NCI-H187 treated with DMSO at 0.1 percent for 48 hours (cell line): Measurements from ENCODE around the gene KRTAP4-12.
"Not testable (repeated sequence)": the region's sequence is repeated elsewhere in the genome, so short reads cannot be mapped to it uniquely, and the experiment has no call there.

Experiments used
- DNase-seq: peaks from one replicate; lab custom pipeline; 2025; lab: John Stamatoyannopoulos, UW

KRTAP4-12 gene

DNA sequence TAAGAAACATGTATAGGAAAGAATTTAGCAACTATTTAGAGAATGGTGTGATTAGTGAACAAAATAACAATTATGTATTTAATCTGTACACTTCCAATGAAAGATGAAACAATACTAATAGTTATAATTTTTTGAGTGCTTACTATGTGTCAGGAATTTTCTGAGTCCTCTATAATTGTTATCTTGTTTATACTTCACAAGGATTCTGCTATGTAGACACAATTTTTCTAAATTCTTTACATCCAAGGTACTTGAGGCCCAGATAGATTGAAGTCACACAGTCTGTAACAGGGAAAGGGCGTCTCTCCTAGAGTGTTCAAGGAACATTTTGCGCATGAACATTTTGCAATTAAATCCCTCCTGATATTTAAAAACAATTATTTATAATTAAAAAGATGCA is 1.1 kb upstream of the KRTAP4-12 start:
- DNase-seq, result no peak

DNA sequence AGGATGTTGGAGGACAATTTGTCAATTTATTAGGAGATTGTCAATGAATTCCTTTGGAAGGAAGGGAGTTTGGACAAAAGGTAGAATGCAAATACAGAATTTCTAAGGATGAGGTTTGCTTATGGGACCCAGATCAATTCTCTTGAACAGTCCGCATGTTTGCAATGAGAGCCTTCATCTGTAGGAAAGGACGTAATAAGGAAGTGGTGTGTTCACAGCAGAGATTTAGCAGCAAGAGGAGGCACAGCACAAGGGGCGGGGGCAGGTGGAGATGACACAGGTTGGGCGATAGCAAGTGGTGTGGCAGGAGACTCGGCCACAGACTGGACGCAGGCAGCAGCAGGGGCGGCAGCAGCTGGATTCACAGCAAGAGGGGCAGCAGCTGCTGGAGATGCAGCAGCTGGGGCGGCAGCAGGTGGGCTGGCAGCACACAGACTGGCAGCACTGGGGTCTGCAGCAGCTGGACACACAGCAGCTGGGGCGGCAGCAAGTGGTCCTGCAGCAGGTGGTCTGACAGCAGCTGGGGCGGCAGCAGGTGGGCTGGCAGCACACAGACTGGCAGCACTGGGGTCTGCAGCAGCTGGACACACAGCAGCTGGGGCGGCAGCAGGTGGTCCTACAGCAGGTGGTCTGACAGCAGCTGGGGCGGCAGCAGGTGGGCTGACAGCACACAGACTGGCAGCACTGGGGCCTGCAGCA is 541 bp downstream of the KRTAP4-12 start:
- not testable (repeated sequence) for DNase-seq

DNA sequence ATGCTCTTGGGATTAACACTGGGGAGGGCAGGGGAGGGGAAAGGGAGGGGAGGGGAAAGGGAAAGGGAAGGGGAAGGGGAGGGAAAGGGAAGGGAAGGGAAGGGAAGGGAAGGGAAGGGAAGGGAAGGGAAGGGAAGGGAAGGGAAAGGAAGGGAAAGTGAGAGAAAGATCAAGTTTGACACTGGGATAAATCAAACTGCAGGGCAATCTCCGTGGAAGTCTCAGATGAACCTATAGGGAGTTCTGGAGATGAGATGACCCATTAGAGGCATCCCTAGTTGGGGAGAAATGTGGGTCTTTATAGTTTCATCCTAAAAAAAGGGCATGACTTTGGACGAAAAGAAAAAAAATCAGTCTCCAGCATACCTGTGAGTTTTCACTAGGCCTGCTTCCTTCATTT is 2.2 kb downstream of the KRTAP4-12 start:
- no peak for DNase-seq

DNA sequence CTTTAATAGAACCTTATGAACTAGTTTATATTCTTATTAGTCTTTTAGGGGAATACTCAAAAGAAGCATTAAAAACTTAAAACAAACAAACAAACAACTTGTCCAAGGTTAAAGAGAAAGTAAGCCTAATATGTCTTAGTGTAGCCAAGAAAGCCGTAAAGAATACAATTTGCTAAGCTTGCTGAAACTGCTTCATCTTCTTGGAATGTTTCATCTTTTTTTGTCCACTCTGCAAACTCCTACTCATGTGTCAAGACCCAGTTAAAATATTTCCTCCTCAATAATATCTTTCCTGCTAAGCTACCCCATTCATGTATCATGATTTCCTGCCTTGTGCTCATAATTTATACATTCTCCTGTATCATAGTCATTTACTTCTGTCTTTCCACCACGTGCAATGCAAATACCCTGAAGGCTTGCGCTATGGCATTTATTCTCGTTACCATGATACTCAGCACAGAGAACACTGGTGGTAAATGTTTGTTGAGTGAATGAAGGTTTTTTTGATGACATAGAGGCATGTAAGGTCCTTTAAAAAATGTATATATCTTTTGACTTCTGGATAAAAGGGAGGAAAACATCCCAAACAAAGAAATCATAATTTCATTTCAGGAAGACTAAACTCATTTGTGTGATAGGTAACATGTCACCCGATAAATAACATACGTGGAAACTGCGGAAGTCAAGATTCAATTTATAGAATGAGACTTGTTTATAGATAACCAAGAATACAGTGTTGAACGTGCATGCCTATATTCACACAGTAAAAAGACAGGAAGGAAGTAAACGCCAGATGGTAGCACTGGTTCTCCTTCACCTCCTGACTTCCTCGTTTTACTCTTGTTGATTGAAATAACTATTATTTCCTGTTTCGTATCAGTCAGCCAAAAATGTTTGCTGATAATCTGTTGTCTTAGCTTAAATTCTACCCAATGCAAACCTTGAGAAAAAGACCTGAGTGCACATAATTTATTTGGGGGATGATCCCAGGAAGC is 4.0 kb downstream of the KRTAP4-12 start:
- DNase-seq, result not testable (repeated sequence)

DNA sequence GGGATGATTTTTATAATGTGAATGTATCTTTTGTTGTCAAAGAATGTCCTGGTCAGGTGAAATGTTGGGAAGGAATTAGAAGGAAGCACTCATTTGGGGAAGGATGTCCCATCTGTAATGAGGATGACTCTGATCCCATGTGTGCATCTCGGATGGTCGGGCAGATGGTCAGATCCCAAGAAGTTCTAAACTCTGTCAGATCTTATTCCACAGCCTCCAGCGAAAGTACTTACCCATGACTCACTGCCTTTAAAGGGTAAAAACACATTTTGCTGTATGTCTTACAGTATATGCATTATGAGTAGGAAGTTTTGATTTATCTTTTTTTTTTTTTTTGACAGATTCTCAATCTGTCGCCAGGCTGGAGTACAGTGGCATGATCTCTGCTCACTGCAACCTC is 5.3 kb downstream of the KRTAP4-12 start:
- no peak for DNase-seq

DNA sequence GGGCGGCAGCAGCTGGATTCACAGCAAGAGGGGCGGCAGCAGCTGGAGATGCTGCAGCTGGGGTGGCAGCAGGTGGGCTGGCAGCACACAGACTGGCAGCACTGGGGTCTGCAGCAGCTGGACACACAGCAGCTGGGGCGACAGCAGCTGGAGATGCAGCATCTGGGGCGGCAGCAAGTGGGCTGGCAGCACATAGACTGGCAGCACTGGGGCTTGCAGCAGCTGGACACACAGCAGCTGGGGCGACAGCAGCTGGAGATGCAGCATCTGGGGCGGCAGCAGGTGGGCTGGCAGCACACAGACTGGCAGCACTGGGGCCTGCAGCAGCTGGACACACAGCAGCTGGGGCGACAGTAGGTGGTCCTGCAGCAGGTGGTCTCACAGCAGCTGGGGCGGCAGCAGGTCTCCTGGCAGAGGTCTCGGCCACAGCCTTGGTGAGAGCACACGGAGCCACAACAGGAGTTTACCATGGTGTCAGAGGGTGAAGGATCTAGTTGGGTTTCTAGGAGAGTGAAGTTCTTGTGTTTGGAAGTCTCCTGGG is 6.1 kb downstream of the KRTAP4-12 start, which contains the start of gene KRTAP4-11:
KRTAP4-11 (minus strand) TSS at position 528 of the 541 bp plus-strand sequence; CDS start at position 470, 58 bp downstream.
- DNase-seq, result not testable (repeated sequence)

DNA sequence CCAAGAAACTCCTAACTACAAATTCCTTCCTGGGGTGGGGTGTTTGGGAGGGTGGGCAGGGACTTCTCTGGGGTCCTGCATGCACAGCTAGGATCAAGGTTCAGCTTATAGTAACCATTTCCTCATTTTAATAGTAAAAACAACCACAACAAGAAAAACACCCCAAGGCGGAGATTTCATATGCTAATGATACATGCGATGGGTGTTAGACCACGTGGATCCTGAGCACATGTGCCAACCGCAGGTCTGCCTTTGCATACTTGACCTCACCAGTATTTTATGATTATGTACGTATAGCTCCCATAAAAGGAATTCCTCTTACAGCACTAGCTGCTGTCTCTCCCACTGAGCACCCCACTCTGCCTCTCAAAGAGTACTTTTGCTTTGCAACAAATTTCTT is 7.7 kb downstream of the KRTAP4-12 start:
- no peak for DNase-seq

DNA sequence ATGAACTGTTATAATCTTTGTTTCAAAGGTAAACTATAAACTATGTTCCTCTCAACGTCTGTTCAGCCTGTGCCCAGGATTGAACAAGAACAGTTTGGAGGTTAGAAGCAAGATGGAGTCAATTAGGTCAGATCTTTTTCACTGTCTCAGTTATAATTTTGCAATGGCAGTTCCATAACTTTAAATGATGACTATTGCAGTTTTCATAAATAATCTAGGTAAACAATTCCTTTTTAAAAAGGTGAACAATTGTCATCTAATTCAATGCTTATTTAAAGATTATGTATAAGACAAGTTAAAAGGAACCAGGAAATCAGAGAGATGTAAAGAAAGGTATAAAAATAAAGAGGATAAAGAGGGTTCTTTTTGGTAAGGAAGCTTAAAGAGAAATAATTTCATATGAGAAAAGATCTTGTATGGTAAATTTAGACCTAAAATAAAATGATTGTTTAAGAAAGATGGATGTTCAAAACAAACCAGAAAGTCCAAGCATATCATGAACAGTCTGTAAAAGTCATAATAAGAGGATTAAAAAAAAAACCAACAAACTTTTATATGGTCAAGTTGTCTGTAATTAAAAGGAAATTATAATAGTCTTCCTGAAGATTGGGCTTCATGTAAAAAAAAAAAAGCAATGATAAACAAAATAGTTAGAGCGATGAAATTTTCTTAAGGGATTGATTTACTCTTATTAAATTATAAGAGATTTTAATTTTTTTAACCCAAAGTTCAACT is 12.7 kb downstream of the KRTAP4-12 start:
- DNase-seq, result no peak

DNA sequence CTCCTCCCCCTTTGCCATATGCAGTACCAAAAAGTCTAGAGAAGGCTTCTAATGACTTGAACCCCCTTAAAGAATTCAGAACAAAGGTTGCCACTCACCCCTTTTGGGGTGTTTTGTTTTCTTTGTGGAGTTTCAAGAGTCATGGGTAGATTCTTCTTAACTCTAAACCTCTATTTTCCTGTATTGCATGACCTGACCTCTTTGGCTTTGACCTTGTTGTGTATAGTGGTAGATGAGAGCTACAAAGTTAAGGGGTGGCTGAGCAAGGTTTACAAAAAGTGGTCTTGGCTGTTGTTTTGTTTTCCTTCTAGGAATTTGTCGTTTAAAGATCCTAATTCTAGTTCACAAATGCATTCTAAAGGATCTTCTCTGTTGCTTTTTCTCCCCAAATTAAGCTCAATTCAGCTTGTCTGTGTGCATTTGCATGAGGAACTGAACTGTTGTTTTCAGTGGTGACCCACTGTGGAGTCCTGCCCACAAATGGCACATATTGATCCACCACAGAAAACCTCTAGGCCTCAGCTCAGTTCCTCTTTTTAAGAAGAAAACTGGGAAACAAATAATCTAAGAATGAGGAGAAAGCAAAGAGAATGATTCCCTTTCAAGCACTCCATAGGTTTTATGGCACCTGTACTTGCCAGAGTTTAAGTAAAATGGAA is 15.1 kb downstream of the KRTAP4-12 start:
- DNase-seq, result not testable (repeated sequence)

DNA sequence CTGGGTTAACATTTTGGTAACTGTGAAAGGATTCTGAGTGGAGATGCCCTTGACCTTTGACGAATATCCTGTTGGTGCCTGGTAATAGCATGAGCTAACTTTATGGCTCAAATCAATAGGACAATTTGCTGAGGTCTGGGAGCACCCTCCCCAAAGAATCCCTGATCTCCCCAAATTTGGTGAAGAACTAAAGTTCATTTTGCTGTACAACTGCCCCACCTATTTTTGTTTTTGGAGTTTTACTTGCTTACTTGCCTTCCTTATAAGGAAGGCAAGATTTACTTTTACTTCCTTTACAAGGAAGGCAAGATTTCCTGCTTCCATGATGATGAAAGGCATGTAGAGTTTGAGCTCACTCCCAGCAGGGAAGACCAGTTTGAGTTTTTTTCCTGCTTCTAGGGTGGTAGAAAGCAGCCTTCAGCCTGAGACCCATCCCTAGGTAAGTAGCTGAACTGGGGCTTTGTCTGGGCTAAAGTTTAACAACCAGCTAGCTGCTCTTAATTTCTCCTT is 16.0 kb downstream of the KRTAP4-12 start:
- DNase-seq, result no peak

DNA sequence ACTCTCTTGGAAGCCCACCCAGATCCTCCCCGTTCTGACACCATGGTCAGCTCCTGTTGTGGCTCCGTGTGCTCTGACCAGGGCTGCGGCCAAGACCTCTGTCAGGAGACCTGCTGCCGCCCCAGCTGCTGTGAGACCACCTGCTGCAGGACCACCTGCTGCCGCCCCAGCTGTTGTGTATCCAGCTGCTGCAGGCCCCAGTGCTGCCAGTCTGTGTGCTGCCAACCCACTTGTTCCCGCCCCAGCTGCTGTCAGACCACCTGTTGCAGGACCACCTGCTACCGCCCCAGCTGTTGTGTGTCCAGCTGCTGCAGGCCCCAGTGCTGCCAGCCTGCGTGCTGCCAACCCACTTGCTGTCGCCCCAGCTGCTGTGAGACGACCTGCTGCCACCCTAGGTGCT is 18.6 kb downstream of the KRTAP4-12 start, which contains the start of gene KRTAP4-9:
KRTAP4-9 (plus strand) TSS at position 43 of the 400 bp plus-strand sequence; CDS start at position 43, 0 bp downstream.
- not testable (repeated sequence) for DNase-seq

DNA sequence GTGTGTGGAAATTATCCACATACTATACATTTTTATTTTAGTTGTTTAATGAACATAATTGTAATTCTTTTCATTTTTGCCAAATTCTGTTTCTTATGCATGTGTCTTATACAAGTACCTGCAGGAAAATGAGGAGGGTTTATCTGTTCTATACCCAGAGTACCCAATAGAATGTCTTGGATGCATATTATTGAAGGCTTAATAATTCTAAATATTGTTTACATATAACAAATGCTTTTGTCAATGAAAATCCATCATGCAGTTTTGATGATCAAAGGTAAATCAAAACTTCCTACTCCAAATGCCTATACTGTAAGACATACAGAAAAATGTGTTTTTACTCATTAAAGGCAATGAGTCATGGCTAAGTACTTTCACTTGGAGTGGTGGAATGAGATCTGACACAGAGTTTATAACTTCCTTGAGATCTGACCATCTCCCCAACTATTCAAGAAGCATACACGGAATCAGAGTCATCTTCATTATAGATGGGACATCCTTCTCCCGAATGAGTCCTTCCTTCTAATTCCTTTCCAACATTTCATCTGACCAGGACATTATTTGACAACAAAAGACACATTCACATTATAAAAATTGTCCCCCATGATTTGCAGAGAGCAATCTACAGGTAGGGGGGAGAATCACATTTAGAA is 19.5 kb downstream of the KRTAP4-12 start:
- not testable (repeated sequence) for DNase-seq

DNA sequence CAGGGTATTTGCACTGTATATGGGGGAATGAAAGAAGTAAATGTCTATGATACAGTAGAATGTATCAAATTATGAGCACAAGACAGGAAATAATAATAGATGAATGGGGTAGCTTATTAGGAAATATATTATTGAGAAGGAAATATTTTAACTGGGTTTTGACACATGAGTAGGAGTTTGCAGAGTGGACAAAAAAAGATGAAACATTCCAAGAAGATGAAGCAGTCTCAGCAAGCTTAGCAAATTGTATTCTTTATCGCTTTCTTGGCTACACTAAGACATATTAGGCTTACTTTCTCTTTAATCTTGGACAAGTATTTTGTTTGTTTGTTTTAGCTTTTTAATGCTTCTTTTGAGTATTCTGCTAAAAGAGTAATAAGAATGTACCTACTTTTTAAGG is 20.1 kb downstream of the KRTAP4-12 start:
- DNase-seq, result no peak

DNA sequence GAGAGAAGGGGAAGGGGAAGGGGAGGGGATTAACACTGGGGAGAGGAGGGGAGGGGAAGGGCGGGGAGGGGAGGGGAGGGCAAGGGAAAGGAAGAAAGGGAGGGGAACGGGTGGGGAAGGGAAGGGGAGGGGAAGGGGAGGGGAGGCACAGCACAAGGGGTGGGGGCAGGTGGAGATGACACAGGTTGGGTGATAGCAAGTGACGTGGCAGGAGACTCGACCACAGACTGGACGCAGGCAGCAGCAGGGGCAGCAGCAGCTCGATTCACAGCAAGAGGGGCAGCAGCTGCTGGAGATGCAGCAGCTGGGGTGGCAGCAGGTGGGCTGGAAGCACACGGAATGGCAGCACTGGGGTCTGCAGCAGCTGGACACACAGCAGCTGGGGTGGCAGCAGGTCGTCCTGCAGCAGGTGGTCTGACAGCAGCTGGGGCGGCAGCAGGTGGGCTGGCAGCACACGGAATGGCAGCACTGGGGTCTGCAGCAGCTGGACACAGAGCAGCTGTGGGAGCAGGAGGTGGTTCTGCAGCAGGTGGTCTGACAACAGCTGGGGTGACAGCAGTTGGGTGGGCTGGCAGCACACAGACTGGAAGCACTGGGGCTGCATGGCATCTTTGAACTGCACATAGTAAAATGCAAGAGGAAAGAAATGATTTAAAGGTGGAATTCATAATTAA is 22.3 kb downstream of the KRTAP4-12 start, which contains the start of gene KRTAP4-16:
KRTAP4-16 (minus strand) TSS at position 624 of the 674 bp plus-strand sequence; CDS start at position 624, 0 bp downstream.
- DNase-seq, result no peak

DNA sequence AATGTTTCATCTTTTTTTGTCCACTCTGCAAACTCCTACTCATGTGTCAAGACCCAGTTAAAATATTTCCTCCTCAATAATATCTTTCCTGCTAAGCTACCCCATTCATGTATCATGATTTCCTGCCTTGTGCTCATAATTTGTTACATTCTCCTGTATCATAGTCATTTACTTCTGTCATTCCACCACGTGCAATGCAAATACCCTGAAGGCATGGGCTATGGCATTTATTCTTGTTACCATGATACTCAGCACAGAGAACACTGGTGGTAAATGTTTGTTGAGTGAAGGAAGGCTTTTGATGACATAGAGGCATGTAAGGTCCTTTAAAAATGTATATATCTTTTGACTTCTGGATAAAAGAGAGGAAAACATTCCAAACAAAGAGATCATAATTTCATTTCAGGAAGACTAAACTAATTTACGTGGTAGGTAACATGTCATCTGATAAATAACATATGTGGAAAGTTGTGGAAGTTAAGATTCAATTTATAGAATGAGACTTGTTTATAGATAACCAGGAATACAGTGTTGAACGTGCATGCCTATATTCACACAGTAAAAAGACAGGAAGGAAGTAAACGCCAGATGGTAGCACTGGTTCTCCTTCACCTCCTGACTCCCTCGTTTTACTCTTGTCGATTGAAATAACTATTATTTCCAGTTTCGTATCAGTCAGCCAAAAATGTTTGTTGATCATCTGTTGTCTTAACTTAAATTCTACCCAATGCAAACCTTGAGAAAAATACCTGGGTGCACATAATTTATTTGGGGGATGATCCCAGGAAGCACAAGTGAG is 24.1 kb downstream of the KRTAP4-12 start:
- not testable (repeated sequence) for DNase-seq

DNA sequence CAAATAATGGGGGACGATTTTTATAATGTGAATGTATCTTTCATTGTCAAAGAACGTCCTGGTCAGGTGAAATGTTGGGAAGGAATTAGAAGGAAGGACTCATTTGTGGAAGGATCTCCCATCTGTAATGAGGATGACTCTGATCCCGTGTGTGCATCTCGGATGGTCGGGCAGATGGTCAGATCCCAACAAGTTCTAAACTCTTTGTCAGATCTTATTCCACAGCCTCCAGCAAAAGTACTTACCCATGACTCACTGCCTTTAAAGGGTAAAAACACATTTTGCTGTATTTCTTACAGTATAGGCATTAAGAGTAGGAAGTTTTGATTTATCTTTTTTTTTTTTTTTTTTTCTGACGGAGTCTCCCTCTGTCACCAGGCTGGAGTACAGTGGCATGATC is 25.5 kb downstream of the KRTAP4-12 start:
- DNase-seq, result no peak

DNA sequence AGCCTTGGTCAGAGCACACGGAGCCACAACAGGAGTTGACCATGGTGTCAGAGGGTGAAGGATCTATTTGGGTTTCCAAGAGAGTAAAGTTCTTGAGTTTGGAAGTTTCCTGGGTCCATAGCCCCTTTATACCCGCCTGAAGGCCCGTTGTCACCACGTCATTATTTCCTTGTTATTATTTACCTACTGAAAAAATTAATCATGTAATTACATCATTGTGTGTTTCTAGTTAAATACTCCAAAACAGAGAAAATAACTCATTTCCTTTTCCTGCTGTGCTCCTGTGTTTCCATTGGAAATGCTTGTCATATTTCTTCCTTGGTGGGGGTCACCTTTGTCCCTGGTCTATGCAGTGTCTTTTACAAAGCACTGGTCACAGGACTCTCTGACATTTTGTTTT is 25.9 kb downstream of the KRTAP4-12 start, which contains the start of gene KRTAP4-8:
KRTAP4-8 (minus strand) TSS at position 101 of the 400 bp plus-strand sequence; CDS start at position 43, 58 bp downstream.
- no peak for DNase-seq

DNA sequence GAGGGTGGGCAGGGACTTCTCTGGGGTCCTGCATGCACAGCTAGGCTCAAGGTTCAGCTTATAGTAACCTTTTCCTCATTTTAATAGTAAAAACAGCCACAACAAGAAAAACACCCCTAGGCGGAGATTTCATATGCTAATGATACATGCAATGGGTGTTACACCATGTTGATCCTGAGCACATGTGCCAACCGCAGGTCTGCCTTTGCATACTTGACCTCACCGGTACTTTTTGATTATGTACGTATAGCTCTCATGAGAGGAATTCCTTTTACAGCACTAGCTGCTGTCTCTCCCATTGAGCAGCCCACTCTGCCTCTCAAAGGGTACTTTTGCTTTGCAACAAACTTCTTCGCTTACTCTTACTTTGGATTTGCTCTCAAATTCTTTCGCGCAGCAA is 27.9 kb downstream of the KRTAP4-12 start:
- no peak for DNase-seq
